ENCODE data around the gene NINJ1. TPM values are rescaled to one million over a fixed set of nuclear protein-coding genes. Genes with fewer than 3 reads are reported as not detected.

The NINJ1 gene
- total and polyA plus RNA-seq, 2 donors (not counting 1 experiment from before 2014, with no cell fraction given): 8.3 to 13.2 TPM

DNA sequence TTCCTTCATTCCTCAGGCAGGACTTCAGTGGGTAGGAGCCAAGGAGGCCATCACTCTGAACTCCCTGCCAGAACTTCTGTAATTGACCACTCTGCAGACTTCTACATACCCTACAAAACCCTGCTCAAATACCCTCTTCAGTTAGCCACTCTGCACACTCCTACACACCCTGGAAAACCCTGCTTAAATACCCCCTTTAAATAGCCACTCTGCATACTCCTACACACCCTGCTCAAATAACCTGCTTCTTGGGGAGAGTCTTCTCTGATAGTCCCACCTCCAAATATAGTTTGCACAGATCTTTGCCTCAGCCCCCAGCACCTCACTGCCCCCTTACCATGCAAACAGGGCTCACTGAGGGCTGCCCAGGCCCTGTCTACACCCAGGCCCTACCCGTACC lies 56.7 kb downstream of the NINJ1 start:
- WGBS (ENCODE audit: insufficient coverage): 94% methylated on average over 1 of the region's 1 CpG
- peaks cover 7% of the 10 kb centered on the region for H3K4me1 Mint-ChIP-seq
- CTCF ChIA-PET: no interaction called here
- Histone ChIP-seq H3K27ac (ENCODE audit: low read length in 2 of 2) (no peak overlapping the region), H3K9me3 (ENCODE audit: control extremely low read depth in 1 of 3, control insufficient read depth in 2 of 3, insufficient read depth in 1 of 3, low read length in 2 of 3) (no peaks in the 10 kb centered on the region), H3K4me3 (ENCODE audit: control extremely low read depth in 1 of 5, extremely low read depth in 1 of 5, insufficient read depth in 1 of 5, low read depth in 2 of 5, low read length in 4 of 5) (no peak overlapping the region), H4K20me1 (ENCODE audit: control insufficient read depth, insufficient read depth, low read length, poor library complexity, severe bottlenecking) (peaks cover 29% of the 10 kb centered on the region), H2AFZ (ENCODE audit: insufficient read depth, low read depth, low read length, poor library complexity, severe bottlenecking) (no peak overlapping the region), H3K79me2 (ENCODE audit: control insufficient read depth, insufficient read depth, low read length) (peaks cover 39% of the 10 kb centered on the region), H3K4me2 (replicated peaks; ENCODE audit: low read depth, low read length, poor library complexity, severe bottlenecking) (no peak overlapping the region), H3K4me1 (ENCODE audit: control insufficient read depth in 2 of 2, insufficient read depth in 2 of 2, low read length in 2 of 2) (peaks cover 3 to 5% of the 10 kb centered on the region in 2 donors), H3K36me3 (replicated peaks in 1 of 2; ENCODE audit: control extremely low read depth in 1 of 2, control insufficient read depth in 1 of 2, extremely low read depth in 1 of 2, insufficient read depth in 2 of 2, low read length in 1 of 2) (peaks cover 1 to 41% of the 10 kb centered on the region in 2 experiments), H3K27me3 (replicated peaks in 1 of 4; ENCODE audit: control extremely low read depth in 1 of 4, control insufficient read depth in 3 of 4, insufficient read depth in 4 of 4, low read length in 3 of 4) (no peaks in the 10 kb centered on the region), H3K9ac (ENCODE audit: low read length) (no peak overlapping the region)
- H3K9me3 Mint-ChIP-seq (ENCODE audit: insufficient read depth): no peaks in the 10 kb centered on the region
- DNase-seq (no peak), ATAC-seq (ENCODE audit: low read depth) (no peak)
- H3K27ac Mint-ChIP-seq: peak overlapping the region; percentile 3
- H3K4me3 Mint-ChIP-seq: no peak overlapping the region
- intact Hi-C loops (cut with micrococcal nuclease): no loop called here
- POLR2A ChIA-PET: no interaction called here
- H3K27me3 Mint-ChIP-seq: no peaks in the 10 kb centered on the region
- no peak for TF ChIP-seq EZH2 (IDR thresholded peaks at IDR 0.05; ENCODE audit: borderline replicate concordance, insufficient read depth, low read depth, low read length, poor library complexity, severe bottlenecking)
- TF ChIP-seq, protein P1, sequence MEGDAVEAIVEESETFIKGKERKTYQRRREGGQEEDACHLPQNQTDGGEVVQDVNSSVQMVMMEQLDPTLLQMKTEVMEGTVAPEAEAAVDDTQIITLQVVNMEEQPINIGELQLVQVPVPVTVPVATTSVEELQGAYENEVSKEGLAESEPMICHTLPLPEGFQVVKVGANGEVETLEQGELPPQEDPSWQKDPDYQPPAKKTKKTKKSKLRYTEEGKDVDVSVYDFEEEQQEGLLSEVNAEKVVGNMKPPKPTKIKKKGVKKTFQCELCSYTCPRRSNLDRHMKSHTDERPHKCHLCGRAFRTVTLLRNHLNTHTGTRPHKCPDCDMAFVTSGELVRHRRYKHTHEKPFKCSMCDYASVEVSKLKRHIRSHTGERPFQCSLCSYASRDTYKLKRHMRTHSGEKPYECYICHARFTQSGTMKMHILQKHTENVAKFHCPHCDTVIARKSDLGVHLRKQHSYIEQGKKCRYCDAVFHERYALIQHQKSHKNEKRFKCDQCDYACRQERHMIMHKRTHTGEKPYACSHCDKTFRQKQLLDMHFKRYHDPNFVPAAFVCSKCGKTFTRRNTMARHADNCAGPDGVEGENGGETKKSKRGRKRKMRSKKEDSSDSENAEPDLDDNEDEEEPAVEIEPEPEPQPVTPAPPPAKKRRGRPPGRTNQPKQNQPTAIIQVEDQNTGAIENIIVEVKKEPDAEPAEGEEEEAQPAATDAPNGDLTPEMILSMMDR (IDR thresholded peaks at IDR 0.05): no peak

DNA sequence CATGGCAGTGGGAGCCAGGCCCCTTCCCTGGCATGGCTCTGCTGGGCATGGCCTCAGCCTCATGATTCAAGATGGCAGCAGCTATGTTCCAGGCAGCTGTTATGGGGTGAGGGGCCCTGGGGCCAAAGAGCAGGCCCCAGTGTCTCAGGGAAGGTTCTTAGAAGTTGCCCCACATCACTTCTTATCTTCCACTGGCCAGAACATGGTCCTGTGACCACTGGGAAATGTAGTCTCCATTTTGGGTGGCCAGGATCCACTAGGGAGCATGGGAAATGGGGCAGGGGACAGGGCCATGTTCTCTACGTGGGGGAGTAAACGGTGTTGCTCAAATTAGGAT lies 57.3 kb downstream of the NINJ1 start:
- CTCF ChIA-PET: interaction anchor here (1.1 kb wide), 1 partner anchor 73 kb away, joined by 3 read pairs; no protein-coding TSS in a partner anchor
- POLR2A ChIA-PET: no interaction called here
- ATAC-seq (ENCODE audit: low read depth): no peak
- no peak overlapping the region for H3K4me3 ChIP-seq (ENCODE audit: control extremely low read depth in 1 of 5, extremely low read depth in 1 of 5, insufficient read depth in 1 of 5, low read depth in 2 of 5, low read length in 4 of 5)
- no peak overlapping the region for H2AFZ ChIP-seq (ENCODE audit: insufficient read depth, low read depth, low read length, poor library complexity, severe bottlenecking)
- no peaks in the 10 kb centered on the region for H3K9me3 Mint-ChIP-seq (ENCODE audit: insufficient read depth)
- intact Hi-C loops (cut with micrococcal nuclease): no loop called here
- no peaks in the 10 kb centered on the region for H3K27me3 Mint-ChIP-seq
- no peak for TF ChIP-seq EZH2 (IDR thresholded peaks at IDR 0.05; ENCODE audit: borderline replicate concordance, insufficient read depth, low read depth, low read length, poor library complexity, severe bottlenecking)
- TF ChIP-seq, protein P1 (IDR thresholded peaks at IDR 0.05): no peak
- peaks cover 35% of the 10 kb centered on the region for H4K20me1 ChIP-seq (ENCODE audit: control insufficient read depth, insufficient read depth, low read length, poor library complexity, severe bottlenecking)
- no peaks in the 10 kb centered on the region for H3K9me3 ChIP-seq (ENCODE audit: control extremely low read depth in 1 of 3, control insufficient read depth in 2 of 3, insufficient read depth in 1 of 3, low read length in 2 of 3)
- peaks cover 9% of the 10 kb centered on the region in 2 donors for H3K4me1 ChIP-seq (ENCODE audit: control insufficient read depth in 2 of 2, insufficient read depth in 2 of 2, low read length in 2 of 2)
- no peak overlapping the region for H3K27ac ChIP-seq (ENCODE audit: low read length in 2 of 2)
- H3K79me2 ChIP-seq (ENCODE audit: control insufficient read depth, insufficient read depth, low read length): peaks cover 45% of the 10 kb centered on the region
- H3K4me1 Mint-ChIP-seq: peaks cover 7% of the 10 kb centered on the region
- H3K27ac Mint-ChIP-seq: no peak overlapping the region
- H3K27me3 ChIP-seq (replicated peaks in 1 of 4; ENCODE audit: control extremely low read depth in 1 of 4, control insufficient read depth in 3 of 4, insufficient read depth in 4 of 4, low read length in 3 of 4): no peaks in the 10 kb centered on the region
- no peak overlapping the region for H3K4me2 ChIP-seq (replicated peaks; ENCODE audit: low read depth, low read length, poor library complexity, severe bottlenecking)
- H3K36me3 ChIP-seq (replicated peaks in 1 of 2; ENCODE audit: control extremely low read depth in 1 of 2, control insufficient read depth in 1 of 2, extremely low read depth in 1 of 2, insufficient read depth in 2 of 2, low read length in 1 of 2): peaks cover 1 to 39% of the 10 kb centered on the region in 2 experiments
- no peak overlapping the region for H3K9ac ChIP-seq (ENCODE audit: low read length)
- no peak for DNase-seq
- no peak overlapping the region for H3K4me3 Mint-ChIP-seq
- 100% methylated on average over 2 of the region's 2 CpGs for WGBS (ENCODE audit: insufficient coverage)
